ENCODE measurements around the gene KIAA1328. TPM values are rescaled to one million over a fixed set of nuclear protein-coding genes. Genes with fewer than 3 reads are reported as not detected.

Gene KIAA1328
- total and polyA plus RNA-seq, 2 donors (not counting 3 experiments of a cell fraction or from before 2014, with no cell fraction given) = 2.7 to 6.5 TPM

DNA sequence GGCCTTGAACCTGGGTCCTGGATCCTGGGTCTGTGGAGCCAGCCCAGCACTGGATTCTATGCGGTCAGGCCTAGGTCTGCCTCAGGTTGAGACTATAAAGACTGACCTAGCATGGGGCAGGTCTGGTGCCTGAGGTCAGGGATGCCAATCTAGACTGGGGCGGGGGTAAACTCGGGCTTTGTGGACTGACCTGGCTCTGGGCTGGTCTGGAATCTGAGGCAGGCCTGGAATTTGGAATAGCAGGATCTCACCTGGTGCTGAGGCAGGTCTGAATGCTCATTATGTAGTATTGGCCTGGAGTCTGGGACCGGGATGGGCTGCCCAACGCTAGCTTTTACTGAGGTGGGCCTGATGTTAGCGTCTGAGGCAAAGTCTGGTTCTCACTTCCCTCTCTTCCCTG, 256.0 kb downstream of the KIAA1328 start:
- no peaks in the 10 kb centered on the region for H3K79me2 ChIP-seq (ENCODE audit: control insufficient read depth, insufficient read depth, low read length)
- no peaks in the 10 kb centered on the region for H3K27me3 ChIP-seq (ENCODE audit: control insufficient read depth in 2 of 2, insufficient read depth in 2 of 2, low read length in 2 of 2)
- no peaks in the 10 kb centered on the region for H4K20me1 ChIP-seq (replicated peaks; ENCODE audit: control insufficient read depth, extremely low read depth, insufficient read depth, low read length)
- TF ChIP-seq POLR2AphosphoS5 (IDR thresholded peaks at IDR 0.05; ENCODE audit: insufficient read depth, low read depth, low read length) = no peak
- TF ChIP-seq JUN (IDR thresholded peaks at IDR 0.05; ENCODE audit: borderline replicate concordance, insufficient read depth, insufficient read length, low read depth) = no peak
- TF ChIP-seq MYC (IDR thresholded peaks at IDR 0.05; ENCODE audit: low read depth, low read length) = no peak
- TF ChIP-seq POLR2A (IDR thresholded peaks at IDR 0.05; ENCODE audit: low read depth, low read length) = no peak
- H3K4me3 ChIP-seq (replicated peaks in 1 of 3; ENCODE audit: insufficient read depth in 1 of 3, low read depth in 1 of 3, low read length in 3 of 3) = no peak overlapping the region
- DNase-seq (ENCODE audit: low read depth, low spot score) (no peak), FAIRE-seq (no peak)
- no peaks in the 10 kb centered on the region for H3K9me3 ChIP-seq (replicated peaks; ENCODE audit: control insufficient read depth, insufficient read depth, low read length)
- H3K9ac ChIP-seq (replicated peaks; ENCODE audit: extremely low read depth, insufficient read depth, low read length) = no peak overlapping the region
- CTCF ChIA-PET = no interaction called here
- no peaks in the 10 kb centered on the region for H3K36me3 ChIP-seq (ENCODE audit: control insufficient read depth in 2 of 2, extremely low read depth in 1 of 2, insufficient read depth in 2 of 2, low read length in 2 of 2)
- dilution Hi-C loops (cut with MboI; ENCODE audit: extremely low pct_ligation_motif_present, low sequenced_read_pairs) (no loop called here), intact Hi-C loops (cut with micrococcal nuclease) (no loop called here)
- no peak overlapping the region for H3K27ac ChIP-seq (ENCODE audit: insufficient read depth, low read depth, low read length)
- H3K9me1 ChIP-seq (replicated peaks; ENCODE audit: control insufficient read depth, extremely low read depth, insufficient read depth, low read length) = no peaks in the 10 kb centered on the region
- H3K4me2 ChIP-seq (ENCODE audit: insufficient read depth, low read length) = no peak overlapping the region
- POLR2A ChIA-PET = no interaction called here
- BruUV-seq (replicated peaks) = no TSS peak
- H3K4me1 ChIP-seq (ENCODE audit: control insufficient read depth, extremely low read depth, insufficient read depth, low read length) = no peaks in the 10 kb centered on the region
- no peak overlapping the region for H2AFZ ChIP-seq (ENCODE audit: low read depth, low read length)

- H3K79me2 ChIP-seq (ENCODE audit: control insufficient read depth, insufficient read depth, low read length) = no peaks in the 10 kb centered on the region
- intact Hi-C loops (cut with micrococcal nuclease) (no loop called here), dilution Hi-C loops (cut with MboI; ENCODE audit: extremely low pct_ligation_motif_present, low sequenced_read_pairs) (no loop called here)
- no peaks in the 10 kb centered on the region for H3K27me3 ChIP-seq (ENCODE audit: control insufficient read depth in 2 of 2, insufficient read depth in 2 of 2, low read length in 2 of 2)
- H3K9me3 ChIP-seq (replicated peaks; ENCODE audit: control insufficient read depth, insufficient read depth, low read length) = no peaks in the 10 kb centered on the region
- H4K20me1 ChIP-seq (replicated peaks; ENCODE audit: control insufficient read depth, extremely low read depth, insufficient read depth, low read length) = no peaks in the 10 kb centered on the region
- H3K36me3 ChIP-seq (ENCODE audit: control insufficient read depth in 2 of 2, extremely low read depth in 1 of 2, insufficient read depth in 2 of 2, low read length in 2 of 2) = no peaks in the 10 kb centered on the region
- H3K9me1 ChIP-seq (replicated peaks; ENCODE audit: control insufficient read depth, extremely low read depth, insufficient read depth, low read length) = no peaks in the 10 kb centered on the region
- TF ChIP-seq, protein P1, sequence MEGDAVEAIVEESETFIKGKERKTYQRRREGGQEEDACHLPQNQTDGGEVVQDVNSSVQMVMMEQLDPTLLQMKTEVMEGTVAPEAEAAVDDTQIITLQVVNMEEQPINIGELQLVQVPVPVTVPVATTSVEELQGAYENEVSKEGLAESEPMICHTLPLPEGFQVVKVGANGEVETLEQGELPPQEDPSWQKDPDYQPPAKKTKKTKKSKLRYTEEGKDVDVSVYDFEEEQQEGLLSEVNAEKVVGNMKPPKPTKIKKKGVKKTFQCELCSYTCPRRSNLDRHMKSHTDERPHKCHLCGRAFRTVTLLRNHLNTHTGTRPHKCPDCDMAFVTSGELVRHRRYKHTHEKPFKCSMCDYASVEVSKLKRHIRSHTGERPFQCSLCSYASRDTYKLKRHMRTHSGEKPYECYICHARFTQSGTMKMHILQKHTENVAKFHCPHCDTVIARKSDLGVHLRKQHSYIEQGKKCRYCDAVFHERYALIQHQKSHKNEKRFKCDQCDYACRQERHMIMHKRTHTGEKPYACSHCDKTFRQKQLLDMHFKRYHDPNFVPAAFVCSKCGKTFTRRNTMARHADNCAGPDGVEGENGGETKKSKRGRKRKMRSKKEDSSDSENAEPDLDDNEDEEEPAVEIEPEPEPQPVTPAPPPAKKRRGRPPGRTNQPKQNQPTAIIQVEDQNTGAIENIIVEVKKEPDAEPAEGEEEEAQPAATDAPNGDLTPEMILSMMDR (IDR thresholded peaks at IDR 0.05; ENCODE audit: extremely low read depth in 1 of 2, insufficient read depth in 1 of 2, low read depth in 1 of 2, low read length in 2 of 2) = no peak
- TF ChIP-seq POLR2AphosphoS5 (IDR thresholded peaks at IDR 0.05; ENCODE audit: insufficient read depth, low read depth, low read length) (no peak), EZH2 (IDR thresholded peaks at IDR 0.05; ENCODE audit: borderline replicate concordance, low read depth, low read length, severe bottlenecking) (no peak), MYC (IDR thresholded peaks at IDR 0.05; ENCODE audit: low read depth, low read length) (no peak), FOS (IDR thresholded peaks at IDR 0.05; ENCODE audit: borderline replicate concordance, insufficient read depth, low read length) (no peak), POLR2A (IDR thresholded peaks at IDR 0.05; ENCODE audit: low read depth, low read length) (no peak), GATA2 (IDR thresholded peaks at IDR 0.05; ENCODE audit: insufficient read depth, insufficient read length, low read depth, low read length) (no peak), JUN (IDR thresholded peaks at IDR 0.05; ENCODE audit: borderline replicate concordance, insufficient read depth, insufficient read length, low read depth) (no peak), MAX (IDR thresholded peaks at IDR 0.05; ENCODE audit: insufficient read depth, insufficient read length) (no peak)
- no peak overlapping the region for H3K4me3 ChIP-seq (replicated peaks in 1 of 3; ENCODE audit: insufficient read depth in 1 of 3, low read depth in 1 of 3, low read length in 3 of 3)
- no TSS peak for BruUV-seq (replicated peaks)
- POLR2A ChIA-PET = no interaction called here
- CTCF ChIA-PET = no interaction called here
- no peaks in the 10 kb centered on the region for H3K4me1 ChIP-seq (ENCODE audit: control insufficient read depth, extremely low read depth, insufficient read depth, low read length)
- no peak overlapping the region for H3K4me2 ChIP-seq (ENCODE audit: insufficient read depth, low read length)
- no peak overlapping the region for H3K9ac ChIP-seq (replicated peaks; ENCODE audit: extremely low read depth, insufficient read depth, low read length)
- H3K27ac ChIP-seq (ENCODE audit: insufficient read depth, low read depth, low read length) = no peak overlapping the region
- H2AFZ ChIP-seq (ENCODE audit: low read depth, low read length) = no peak overlapping the region
- DNase-seq (ENCODE audit: low read depth, low spot score) (no peak), FAIRE-seq (no peak)
Measured at GRCh38 chr18:37085362-37085761, 256.4 kb downstream of the KIAA1328 start.
